ENCODE data around the gene TBCD. TPM values are rescaled to one million over a fixed set of nuclear protein-coding genes. Genes with fewer than 3 reads are reported as not detected.
"Not testable (repeated sequence)": the region's sequence is repeated elsewhere in the genome, so short reads cannot be mapped to it uniquely, and the experiment has no call there.

TBCD gene
- total RNA-seq, 2 experiments from 2014 or later, result 181 to 186 TPM

DNA sequence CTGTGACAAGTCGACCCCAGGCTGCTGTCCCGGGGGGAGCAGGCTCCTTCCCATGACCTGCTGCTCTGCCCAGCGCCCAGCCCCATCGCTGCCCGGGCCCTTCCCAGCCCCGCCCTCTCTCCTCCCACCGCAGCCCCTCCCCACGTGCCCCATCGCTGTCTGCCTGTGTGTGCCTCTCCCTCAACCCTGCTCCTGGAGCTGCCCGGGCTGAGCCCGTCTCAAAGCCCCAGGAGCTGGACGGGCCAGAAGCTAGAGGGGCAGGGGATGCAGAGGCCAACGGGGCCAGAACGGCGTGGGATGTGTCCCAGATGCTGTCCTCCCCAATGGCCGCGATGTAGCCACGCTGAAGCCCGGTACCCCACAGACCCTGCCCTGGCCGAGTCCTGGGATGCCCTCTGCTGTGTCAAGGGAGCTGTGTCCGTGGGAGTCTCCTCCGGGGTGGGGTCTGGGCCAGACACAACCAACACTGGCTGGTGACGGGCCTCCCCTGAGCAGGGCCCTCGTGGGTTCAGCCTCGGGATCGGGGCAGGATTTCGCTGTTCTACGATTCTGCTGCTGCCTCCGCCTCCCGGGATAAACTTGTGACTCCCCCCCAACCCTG, 206.2 kb downstream of the TBCD start:
- DNase-seq (no peak), ATAC-seq (ENCODE audit: low read depth) (no peak)
- Mint-ChIP-seq H3K4me1 (no peaks in the 10 kb centered on the region), H3K27ac (no peak overlapping the region), H3K36me3 (peaks cover 29% of the 10 kb centered on the region), H3K4me3 (no peak overlapping the region), H3K27me3 (no peaks in the 10 kb centered on the region), H3K9me3 (peaks cover 11% of the 10 kb centered on the region)
- POLR2A ChIA-PET, result no interaction called here

DNA sequence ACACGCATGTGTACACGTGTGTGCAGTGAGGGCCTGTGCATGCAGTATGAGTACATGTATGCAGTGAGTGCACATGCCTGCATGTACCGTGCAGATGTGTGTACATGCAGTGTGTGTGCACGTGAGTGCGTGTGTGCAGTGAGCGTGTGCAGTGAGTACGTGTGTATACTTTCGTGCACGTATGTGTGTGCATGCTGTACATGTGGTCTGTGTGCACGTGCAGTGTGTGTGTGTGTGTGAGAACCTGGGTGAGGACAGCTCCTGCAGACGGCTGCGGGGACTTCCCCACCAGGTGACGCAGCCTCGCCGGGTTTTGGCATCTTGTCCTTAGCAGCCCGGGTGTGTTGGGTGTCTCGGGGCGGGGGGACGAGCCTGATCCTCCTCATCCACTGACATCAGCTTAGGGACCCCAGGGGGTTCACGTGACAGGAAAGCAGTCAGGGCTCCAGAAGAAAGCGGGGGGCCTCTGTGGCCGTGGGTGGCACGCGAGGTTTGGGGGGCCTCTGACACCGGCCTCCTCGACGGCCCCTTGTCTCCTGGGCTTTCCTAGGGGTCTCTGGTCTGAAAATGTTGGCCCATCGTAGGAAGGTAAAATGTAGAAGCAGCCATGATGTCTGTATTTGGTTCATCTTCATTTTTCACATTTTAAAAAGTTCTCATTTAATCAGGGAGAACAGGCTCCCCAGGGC, 207.5 kb downstream of the TBCD start:
- peaks cover 6% of the 10 kb centered on the region for H3K4me1 Mint-ChIP-seq
- no peaks in the 10 kb centered on the region for H3K27me3 Mint-ChIP-seq
- no peak overlapping the region for H3K4me3 Mint-ChIP-seq
- peaks cover 7% of the 10 kb centered on the region for H3K9me3 Mint-ChIP-seq
- no peak for DNase-seq
- ATAC-seq (ENCODE audit: low read depth), result no peak
- H3K27ac Mint-ChIP-seq, result no peak overlapping the region
- H3K36me3 Mint-ChIP-seq, result peaks cover 22% of the 10 kb centered on the region
- POLR2A ChIA-PET, result no interaction called here

DNA sequence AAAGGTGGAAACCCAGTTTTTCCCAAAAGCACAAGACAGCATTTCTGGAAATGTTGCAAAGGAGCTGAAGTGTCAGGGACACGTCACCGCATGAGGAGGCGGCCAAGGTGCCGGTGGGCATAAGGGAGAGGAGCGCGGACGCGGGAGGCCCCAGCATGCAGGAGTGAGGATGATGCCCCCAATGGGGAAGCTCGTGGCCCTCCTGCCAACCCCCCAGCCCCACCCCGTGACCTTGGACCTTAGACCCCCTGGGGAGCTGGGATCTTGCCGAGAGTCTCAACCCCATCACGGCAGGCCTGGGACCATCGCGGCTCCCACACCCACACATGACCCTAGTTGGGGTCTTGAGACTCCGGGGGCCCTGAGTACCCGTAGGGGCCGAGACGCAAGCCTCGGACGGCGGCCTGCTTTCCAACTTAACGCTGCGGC, 208.1 kb downstream of the TBCD start:
- no peak overlapping the region for H3K27ac Mint-ChIP-seq
- H3K4me1 Mint-ChIP-seq, result peaks cover 6% of the 10 kb centered on the region
- no peaks in the 10 kb centered on the region for H3K27me3 Mint-ChIP-seq
- H3K36me3 Mint-ChIP-seq, result peaks cover 16% of the 10 kb centered on the region
- DNase-seq (no peak), ATAC-seq (ENCODE audit: low read depth) (no peak)
- POLR2A ChIA-PET, result no interaction called here
- no peak overlapping the region for H3K4me3 Mint-ChIP-seq
- peaks cover 7% of the 10 kb centered on the region for H3K9me3 Mint-ChIP-seq

- no peak overlapping the region for H3K4me3 Mint-ChIP-seq
Observed at GRCh38 chr17:82960419-82961271, 208.8 kb downstream of the TBCD start.

GRCh38 chr17:82961366-82962162, 209.7 kb downstream of the TBCD start:
- no peak for ATAC-seq (ENCODE audit: low read depth)
- peaks cover 9% of the 10 kb centered on the region for H3K36me3 Mint-ChIP-seq
- H3K27ac Mint-ChIP-seq, result no peak overlapping the region
- peaks cover 6% of the 10 kb centered on the region for H3K4me1 Mint-ChIP-seq
- no peak overlapping the region for H3K4me3 Mint-ChIP-seq
- H3K9me3 Mint-ChIP-seq, result peaks cover 4% of the 10 kb centered on the region
- no peaks in the 10 kb centered on the region for H3K27me3 Mint-ChIP-seq
- peak; percentile 23 for DNase-seq
- POLR2A ChIA-PET, result no interaction called here

More at GRCh38 chr17:82960419-82961271, 208.8 kb downstream of the TBCD start:
- POLR2A ChIA-PET, result no interaction called here
- ATAC-seq (ENCODE audit: low read depth) (no peak), DNase-seq (peak; percentile 29)
- Mint-ChIP-seq H3K9me3 (peaks cover 5% of the 10 kb centered on the region), H3K27ac (no peak overlapping the region), H3K36me3 (peaks cover 11% of the 10 kb centered on the region), H3K27me3 (no peaks in the 10 kb centered on the region), H3K4me1 (peaks cover 6% of the 10 kb centered on the region)

DNA sequence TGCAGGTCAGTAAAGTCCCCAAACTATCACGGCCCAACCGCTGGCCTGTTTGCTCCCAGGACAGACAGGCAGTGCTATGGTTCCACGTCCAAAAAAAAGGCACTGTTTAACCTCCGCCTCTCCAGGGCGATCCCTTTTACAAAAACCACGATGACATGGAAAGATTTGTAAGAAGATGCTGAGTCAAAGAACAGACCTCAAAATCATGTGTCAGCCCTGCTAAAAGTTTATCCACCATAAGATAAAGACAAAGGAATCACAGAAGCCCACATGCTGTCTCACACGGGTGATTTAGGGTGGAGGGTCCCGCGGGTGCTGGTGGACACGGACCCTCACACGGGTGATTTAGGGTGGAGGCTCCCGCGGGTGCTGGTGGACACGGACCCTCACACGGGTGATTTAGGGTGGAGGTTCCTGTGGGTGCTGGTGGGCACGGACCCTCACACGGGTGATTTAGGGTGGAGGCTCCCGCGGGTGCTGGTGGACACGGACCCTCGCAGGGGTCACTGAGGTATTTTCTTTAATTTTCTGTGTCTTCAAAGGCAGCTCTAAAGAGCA, 210.4 kb downstream of the TBCD start:
- DNase-seq (no peak), ATAC-seq (ENCODE audit: low read depth) (no peak)
- peaks cover 6% of the 10 kb centered on the region for H3K4me1 Mint-ChIP-seq
- no peak overlapping the region for H3K4me3 Mint-ChIP-seq
- no peaks in the 10 kb centered on the region for H3K27me3 Mint-ChIP-seq
- peaks cover 4% of the 10 kb centered on the region for H3K9me3 Mint-ChIP-seq
- no peak overlapping the region for H3K27ac Mint-ChIP-seq
- POLR2A ChIA-PET, result no interaction called here
- peaks cover 9% of the 10 kb centered on the region for H3K36me3 Mint-ChIP-seq

DNA sequence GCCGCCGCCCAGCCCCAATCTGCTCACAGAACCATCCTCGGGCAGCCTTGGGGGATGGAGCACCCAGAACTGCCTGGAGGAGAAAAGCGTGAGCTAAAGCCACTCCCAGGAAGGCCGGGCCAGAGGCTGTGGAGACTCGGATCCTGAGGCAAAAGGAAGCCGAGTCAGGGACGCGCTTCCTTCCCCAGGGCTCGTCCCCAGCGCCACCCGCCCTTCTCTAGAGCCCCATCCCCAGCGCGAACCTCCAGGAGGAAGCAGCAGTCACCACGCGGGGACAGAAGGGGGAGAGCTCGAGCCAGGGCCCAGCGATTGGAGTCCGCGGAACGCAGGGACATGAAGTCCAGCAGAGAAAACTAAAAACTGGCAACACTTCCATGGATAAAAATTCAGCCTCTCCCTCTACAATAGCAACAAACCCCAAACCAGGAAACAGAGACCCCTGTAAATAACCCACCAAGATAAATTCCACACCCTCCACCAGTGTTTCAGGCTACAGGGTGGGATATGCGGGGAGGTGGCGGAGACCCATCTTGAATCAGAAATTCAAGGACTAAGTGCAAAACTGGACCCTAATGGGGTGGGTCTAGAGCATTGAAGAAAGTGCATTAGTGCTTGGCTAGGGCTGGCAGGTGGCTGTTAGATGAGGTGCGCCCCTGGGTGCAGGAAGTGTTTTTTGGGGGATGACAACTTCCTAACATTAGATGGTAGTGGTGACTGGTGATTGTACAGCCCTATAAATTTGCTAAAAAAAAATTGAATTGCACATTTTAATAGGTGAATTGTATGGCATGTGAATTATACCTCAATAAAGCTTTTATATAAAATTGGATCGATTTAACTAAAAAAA, 211.5 kb downstream of the TBCD start:
- no peaks in the 10 kb centered on the region for H3K27me3 Mint-ChIP-seq
- H3K4me3 Mint-ChIP-seq, result no peak overlapping the region
- H3K4me1 Mint-ChIP-seq, result peaks cover 6% of the 10 kb centered on the region
- no peak overlapping the region for H3K27ac Mint-ChIP-seq
- DNase-seq (no peak), ATAC-seq (ENCODE audit: low read depth) (peak; percentile 49)
- POLR2A ChIA-PET, result interaction anchor here (0.6 kb wide), 1 partner anchor 125 kb away, joined by 3 read pairs; no protein-coding TSS in a partner anchor
- peaks cover 9% of the 10 kb centered on the region for H3K36me3 Mint-ChIP-seq
- H3K9me3 Mint-ChIP-seq, result peaks cover 4% of the 10 kb centered on the region

DNA sequence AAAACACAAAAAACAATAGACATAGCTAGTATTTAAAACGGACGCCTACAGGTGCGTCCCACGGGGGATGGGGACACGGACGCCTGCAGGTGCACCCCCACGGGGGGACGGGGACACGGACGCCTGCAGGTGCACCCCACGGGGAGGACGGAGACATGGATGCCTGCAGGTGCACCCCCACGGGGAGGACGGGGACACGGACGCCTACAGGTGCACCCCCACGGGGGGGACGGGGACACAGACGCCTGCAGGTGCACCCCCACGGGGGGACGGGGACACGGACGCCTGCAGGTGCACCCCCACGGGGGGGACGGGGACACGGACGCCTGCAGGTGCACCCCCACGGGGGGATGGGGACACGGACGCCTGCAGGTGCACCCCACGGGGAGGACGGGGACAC, 212.6 kb downstream of the TBCD start:
- POLR2A ChIA-PET; H3K4me3 Mint-ChIP-seq; H3K36me3 Mint-ChIP-seq; H3K27ac Mint-ChIP-seq; DNase-seq; H3K27me3 Mint-ChIP-seq; ATAC-seq (ENCODE audit: low read depth); H3K9me3 Mint-ChIP-seq; H3K4me1 Mint-ChIP-seq: not testable (repeated sequence)

GRCh38 chr17:82964851-82965341, 213.0 kb downstream of the TBCD start:
- Mint-ChIP-seq H3K36me3 (peaks cover 1% of the 10 kb centered on the region), H3K4me3 (no peak overlapping the region), H3K9me3 (no peaks in the 10 kb centered on the region), H3K4me1 (peaks cover 6% of the 10 kb centered on the region), H3K27me3 (no peaks in the 10 kb centered on the region), H3K27ac (no peak overlapping the region)
- POLR2A ChIA-PET, result interaction anchor here (0.7 kb wide), 1 partner anchor 225 kb away, joined by 5 read pairs; no protein-coding TSS in a partner anchor
- DNase-seq (no peak), ATAC-seq (ENCODE audit: low read depth) (no peak)

- POLR2A ChIA-PET, result interaction anchor here (0.7 kb wide), 2 partner anchors 19 to 225 kb away, joined by 3 to 5 read pairs; no protein-coding TSS in a partner anchor
- peaks cover 6% of the 10 kb centered on the region for H3K4me1 Mint-ChIP-seq
- no peak for DNase-seq
- no peaks in the 10 kb centered on the region for H3K9me3 Mint-ChIP-seq
- ATAC-seq (ENCODE audit: low read depth), result no peak
- H3K4me3 Mint-ChIP-seq, result no peak overlapping the region
- H3K36me3 Mint-ChIP-seq, result peaks cover 1% of the 10 kb centered on the region
- no peaks in the 10 kb centered on the region for H3K27me3 Mint-ChIP-seq
- no peak overlapping the region for H3K27ac Mint-ChIP-seq
Observed at GRCh38 chr17:82965371-82965770, 213.5 kb downstream of the TBCD start.

GRCh38 chr17:82966415-82966814, 214.6 kb downstream of the TBCD start:
- POLR2A ChIA-PET, result no interaction called here
- H3K27ac Mint-ChIP-seq, result no peak overlapping the region
- ATAC-seq (ENCODE audit: low read depth), result no peak
- no peak for DNase-seq
- peaks cover 6% of the 10 kb centered on the region for H3K4me1 Mint-ChIP-seq
- no peaks in the 10 kb centered on the region for H3K27me3 Mint-ChIP-seq
- no peaks in the 10 kb centered on the region for H3K9me3 Mint-ChIP-seq
- peaks cover 3% of the 10 kb centered on the region for H3K36me3 Mint-ChIP-seq
- H3K4me3 Mint-ChIP-seq, result no peak overlapping the region
